Upper lobe of left lung (tissue), 6 donors: ENCODE results near the gene TMED6. TPM values are rescaled to one million over a fixed set of nuclear protein-coding genes. Genes with fewer than 3 reads are reported as not detected.

ENCODE experiments used
- ATAC-seq, 2 donors: fragments of 200-7000 bp; cut with Tn5 transposase; one replicate each; pipeline ENCODE4 v1.9.1; 2022; ENCODE audit warnings: mild to moderate bottlenecking in 2 of 2, moderate library complexity in 2 of 2; ENCODE audit not compliant: low FRiP score in 2 of 2
- DNase-seq, 2 donors: peaks; one replicate each; pipeline ENCODE4 v3.0.0-alpha.2; 2019 to 2020
- H3K27ac ChIP-seq, 4 donors: fragments of 200-600 bp; sonication (generic); one replicate each; pipeline ENCODE4 v1.5.1; 2016 to 2019
- H3K27me3 ChIP-seq, 4 donors: fragments of 200-600 bp; sonication (generic); one replicate each; pipeline ENCODE4 v1.5.1; 2017 to 2019
- H3K36me3 ChIP-seq, 4 donors: fragments of 200-600 bp; sonication (generic); one replicate each; pipeline ENCODE4 v1.5.1; 2016 to 2019
- H3K4me1 ChIP-seq, 4 donors: fragments of 200-600 bp; sonication (generic); one replicate each; pipeline ENCODE4 v1.5.1; 2018 to 2019
- H3K4me3 ChIP-seq, 4 donors: fragments of 200-600 bp; sonication (generic); one replicate each; pipeline ENCODE4 v1.5.1; 2017 to 2019; ENCODE audit warnings: mild to moderate bottlenecking in 2 of 4, moderate library complexity in 1 of 4
- H3K9me3 ChIP-seq, 4 donors: fragments of 200-600 bp; sonication (generic); one replicate each; pipeline ENCODE4 v1.5.1; 2018 to 2019
- EP300 ChIP-seq, 4 donors: sonication (generic); formaldehyde crosslinking; IDR thresholded peaks; one replicate each; pipeline ENCODE4 v1.5.1; 2017; ENCODE audit warnings: antibody characterized with exemption in 4 of 4, control low read depth in 2 of 4
- POLR2A ChIP-seq, 4 donors: fragments of 450-650 bp; IDR thresholded peaks; one replicate each; pipeline ENCODE4 v1.5.1; 2016 to 2017; ENCODE audit warnings: antibody characterized with exemption in 4 of 4, mild to moderate bottlenecking in 2 of 4
- POLR2AphosphoS5 ChIP-seq, 2 donors: sonication (generic); formaldehyde crosslinking; IDR thresholded peaks; one replicate each; pipeline ENCODE4 v1.5.1; 2017; ENCODE audit warnings: antibody characterized with exemption in 2 of 2
- WGBS, 2 donors: methylation state at CpG; one replicate each; pipeline ENCODE4 v1.1.5; 2017 to 2018; 5-methylcytosine and 5-hydroxymethylcytosine counted together
- total RNA-seq, 6 donors: library from RNA; depleted of rRNA in 4 of 6; stranded (reverse); fragments of >200 nt in 4 of 6; gene quantifications; one replicate each; pipeline versions ENCODE4 v1.1.0 to v1.2.1, GENCODE V29; 2016 to 2021
- TF ChIP-seq, protein P1 (sequence below), 6 experiments: fragments of 450-650 bp in 4 of 6; fragments of 200-600 bp in 2 of 6; sonication (generic) in 2 of 6; IDR thresholded peaks; one replicate each; pipeline ENCODE4 v1.5.1; 2016 to 2019; ENCODE audit warnings: antibody characterized with exemption in 6 of 6
- donor health status: DM: no; HTN: no; CAD: no; lungs with moderate emphysema.
- donor health status: DM: no; HTN: yes; CAD: no; lungs with severe emphysema.

Gene TMED6
- total RNA-seq, 6 donors from 2014 or later = 0.43 to 2.6 (median 1.1) TPM; not detected in 2

DNA sequence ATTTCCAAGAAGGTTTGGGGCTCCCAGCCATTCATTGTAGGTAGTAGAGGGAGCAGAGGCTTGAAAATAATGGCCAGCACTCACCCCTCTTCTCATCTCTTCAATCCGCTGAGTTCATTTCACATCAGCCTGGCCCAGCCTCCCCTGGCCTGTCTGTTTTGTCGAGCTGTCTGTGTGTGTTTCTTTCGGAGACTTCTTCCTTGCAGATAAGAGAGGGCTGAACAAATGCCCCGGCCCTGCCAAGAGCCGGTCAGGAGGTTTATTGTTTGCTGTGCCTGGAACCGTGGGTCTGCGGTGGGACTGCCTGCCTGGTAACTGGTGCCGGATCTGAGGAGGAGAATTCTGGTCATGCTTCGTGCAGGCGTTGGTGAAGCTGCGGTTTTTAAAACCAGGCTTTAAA lies 37.1 kb downstream of the TMED6 start:
- no peaks in the 10 kb centered on the region for H3K27me3 ChIP-seq
- no peak for TF ChIP-seq POLR2AphosphoS5 (IDR thresholded peaks at IDR 0.05)
- TF ChIP-seq POLR2A (IDR thresholded peaks at IDR 0.05) = no peak
- TF ChIP-seq, protein P1, sequence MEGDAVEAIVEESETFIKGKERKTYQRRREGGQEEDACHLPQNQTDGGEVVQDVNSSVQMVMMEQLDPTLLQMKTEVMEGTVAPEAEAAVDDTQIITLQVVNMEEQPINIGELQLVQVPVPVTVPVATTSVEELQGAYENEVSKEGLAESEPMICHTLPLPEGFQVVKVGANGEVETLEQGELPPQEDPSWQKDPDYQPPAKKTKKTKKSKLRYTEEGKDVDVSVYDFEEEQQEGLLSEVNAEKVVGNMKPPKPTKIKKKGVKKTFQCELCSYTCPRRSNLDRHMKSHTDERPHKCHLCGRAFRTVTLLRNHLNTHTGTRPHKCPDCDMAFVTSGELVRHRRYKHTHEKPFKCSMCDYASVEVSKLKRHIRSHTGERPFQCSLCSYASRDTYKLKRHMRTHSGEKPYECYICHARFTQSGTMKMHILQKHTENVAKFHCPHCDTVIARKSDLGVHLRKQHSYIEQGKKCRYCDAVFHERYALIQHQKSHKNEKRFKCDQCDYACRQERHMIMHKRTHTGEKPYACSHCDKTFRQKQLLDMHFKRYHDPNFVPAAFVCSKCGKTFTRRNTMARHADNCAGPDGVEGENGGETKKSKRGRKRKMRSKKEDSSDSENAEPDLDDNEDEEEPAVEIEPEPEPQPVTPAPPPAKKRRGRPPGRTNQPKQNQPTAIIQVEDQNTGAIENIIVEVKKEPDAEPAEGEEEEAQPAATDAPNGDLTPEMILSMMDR (IDR thresholded peaks at IDR 0.05) = no peak
- TF ChIP-seq EP300 (IDR thresholded peaks at IDR 0.05) = no peak
- no peak overlapping the region for H3K27ac ChIP-seq
- peaks cover 13 to 32% (median 18%) of the 10 kb centered on the region in 4 donors for H3K4me1 ChIP-seq
- DNase-seq (no peak), ATAC-seq (no peak)
- H3K36me3 ChIP-seq = peaks cover 19 to 56% (median 51%) of the 10 kb centered on the region in 4 donors
- H3K4me3 ChIP-seq = no peak overlapping the region
- 86 to 90% methylated on average over 11 of the region's 11 CpGs for WGBS, 2 donors
- no peaks in the 10 kb centered on the region for H3K9me3 ChIP-seq

- H3K9me3 ChIP-seq = no peaks in the 10 kb centered on the region
- H3K27ac ChIP-seq = no peak overlapping the region
- no peaks in the 10 kb centered on the region for H3K27me3 ChIP-seq
- H3K4me3 ChIP-seq = no peak overlapping the region
- H3K4me1 ChIP-seq = peaks cover 13 to 32% (median 18%) of the 10 kb centered on the region in 4 donors
- DNase-seq (no peak), ATAC-seq (no peak)
- H3K36me3 ChIP-seq = peaks cover 10 to 45% (median 40%) of the 10 kb centered on the region in 4 donors
- TF ChIP-seq POLR2A (IDR thresholded peaks at IDR 0.05) = no peak
- WGBS, 2 donors = 95% methylated on average over 5 of the region's 5 CpGs
These were observed 38.1 kb downstream of the TMED6 start for GRCh38 chr16:69313469-69313868.

DNA sequence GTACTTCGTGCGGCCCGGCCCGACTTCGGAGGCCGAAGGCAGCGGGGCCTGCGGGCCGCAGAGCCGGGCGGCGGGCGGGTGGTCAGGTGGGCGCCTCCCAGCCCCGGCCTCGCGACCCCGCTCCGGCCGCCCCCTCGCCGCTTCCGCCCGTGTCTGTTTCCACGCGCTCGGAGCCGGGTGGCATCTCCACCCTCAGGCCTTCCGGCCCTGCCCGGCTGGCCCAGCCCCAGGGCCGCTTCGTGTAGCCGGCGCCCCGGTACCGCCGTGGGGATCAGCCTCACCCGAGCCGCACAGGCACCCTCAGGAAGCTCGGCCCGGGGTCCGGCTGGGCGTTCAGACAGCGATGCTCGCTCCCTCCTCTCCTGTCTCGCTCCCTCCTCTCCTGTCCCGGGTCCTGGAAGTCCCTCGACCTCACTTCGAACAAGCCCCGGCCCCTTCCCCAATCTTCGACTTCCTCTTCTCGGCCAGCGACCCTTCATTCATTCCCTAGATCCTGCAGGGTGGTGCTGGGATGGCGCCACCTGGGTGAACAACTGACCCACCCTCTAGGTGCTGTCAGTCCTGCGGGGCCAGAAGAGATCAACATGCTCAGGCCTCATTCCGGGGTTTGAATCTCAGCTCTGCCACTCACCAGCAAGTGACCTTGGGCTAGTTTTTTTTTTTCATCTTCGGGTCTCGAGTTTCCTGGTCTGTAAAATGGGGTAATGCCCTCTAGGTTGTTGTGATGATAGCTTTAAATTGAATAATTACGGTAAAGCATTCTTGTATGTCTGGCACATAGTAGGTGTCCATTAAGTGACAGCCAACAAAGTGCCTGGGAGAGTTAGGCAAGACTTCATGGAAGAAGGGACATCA lies 39.8 kb downstream of the TMED6 start:
- peak; percentile 23 to 69 for ATAC-seq
- peak in 1 of 2 donors; percentile 54 for DNase-seq
- peak overlapping the region; percentile 89 to 94 (median 92) for H3K27ac ChIP-seq
- 3 to 5% methylated on average over 12 to 28 of the region's 59 CpGs for WGBS, 2 donors
- H3K36me3 ChIP-seq = peaks cover 5 to 28% (median 25%) of the 10 kb centered on the region in 4 donors
- peak overlapping the region; percentile 82 to 99 (median 92) for H3K4me3 ChIP-seq
- peaks cover 13 to 32% (median 18%) of the 10 kb centered on the region in 4 donors for H3K4me1 ChIP-seq
- no peaks in the 10 kb centered on the region for H3K27me3 ChIP-seq
- TF ChIP-seq, protein P1 (IDR thresholded peaks at IDR 0.05) = no peak
- TF ChIP-seq POLR2AphosphoS5 (IDR thresholded peaks at IDR 0.05) = no peak
- no peak for TF ChIP-seq EP300 (IDR thresholded peaks at IDR 0.05)
- TF ChIP-seq POLR2A (IDR thresholded peaks at IDR 0.05) = no peak
- no peaks in the 10 kb centered on the region for H3K9me3 ChIP-seq

- H3K9me3 ChIP-seq = no peaks in the 10 kb centered on the region
- peaks cover 13 to 32% (median 18%) of the 10 kb centered on the region in 4 donors for H3K4me1 ChIP-seq
- DNase-seq (peak; percentile 97 to 99), ATAC-seq (peak; percentile 99 to 100)
- H3K27ac ChIP-seq = peak within 1 kb of the TSS; percentile 89 to 94 (median 92)
- WGBS, 2 donors = 22 to 23% methylated on average over 15 to 28 of the region's 70 CpGs
- H3K27me3 ChIP-seq = no peaks in the 10 kb centered on the region
- peak within 1 kb of the TSS; percentile 82 to 99 (median 92) for H3K4me3 ChIP-seq
- H3K36me3 ChIP-seq = peaks cover 0 to 19% (median 16%) of the 10 kb centered on the region in 4 donors
- TF ChIP-seq, protein P1 (IDR thresholded peaks at IDR 0.05) = peak; percentile 98 to 100 (median 99)
- TF ChIP-seq EP300 (IDR thresholded peaks at IDR 0.05) (no peak), POLR2A (IDR thresholded peaks at IDR 0.05) (peak in 2 of 4 donors; percentile 81 to 86), POLR2AphosphoS5 (IDR thresholded peaks at IDR 0.05) (peak; percentile 72 to 73)
These were observed 40.7 kb downstream of the TMED6 start, which contains the start of gene VPS4A for GRCh38 chr16:69310653-69311532. VPS4A (plus strand) TSS chr16:69311350; CDS start chr16:69311512, 162 bp downstream.
